GM12878 (cell line): ENCODE data around the gene CARD14. TPM values are rescaled to one million over a fixed set of nuclear protein-coding genes. Genes with fewer than 3 reads are reported as not detected.

ENCODE experiments used
- ATF7 ChIP-seq: fragments of 450-650 bp; IDR thresholded peaks from 2 replicates; pipeline ENCODE4 v1.6.1; 2016; ENCODE audit warnings: low read depth, mild to moderate bottlenecking
- BMI1 ChIP-seq: fragments of 450-650 bp; IDR thresholded peaks from 2 replicates; pipeline ENCODE4 v1.6.1; 2016; ENCODE audit warnings: mild to moderate bottlenecking, moderate library complexity, borderline replicate concordance
- CBFB ChIP-seq: IDR thresholded peaks from 2 replicates; pipeline ENCODE4 v1.6.1; 2016; ENCODE audit warnings: antibody characterized with exemption, low read depth
- IKZF2 ChIP-seq, 2 experiments: fragments of 450-650 bp; IDR thresholded peaks; 2 replicates each; pipeline ENCODE4 v1.6.1; 2017; ENCODE audit warnings: mild to moderate bottlenecking in 2 of 2, moderate library complexity in 2 of 2
- JUNB ChIP-seq: IDR thresholded peaks from 2 replicates; pipeline ENCODE4 v1.6.1; 2016; ENCODE audit warnings: antibody characterized with exemption, mild to moderate bottlenecking
- LARP7 ChIP-seq: fragments of 450-650 bp; IDR thresholded peaks from 2 replicates; pipeline ENCODE4 v1.6.1; 2017; ENCODE audit warnings: mild to moderate bottlenecking
- MTA3 ChIP-seq: IDR thresholded peaks from 2 replicates; pipeline ENCODE4 v1.6.1; 2012; ENCODE audit warnings: low read length, inconsistent platforms, borderline replicate concordance
- NFIC ChIP-seq: IDR thresholded peaks from 2 replicates; pipeline ENCODE4 v1.6.1; 2012; ENCODE audit warnings: low read depth, mild to moderate bottlenecking, inconsistent platforms, low read length, moderate library complexity
- PAX5 ChIP-seq: IDR thresholded peaks from 2 replicates; pipeline ENCODE4 v1.6.1; 2011; ENCODE audit warnings: low read depth, low read length, borderline replicate concordance
- POLR2A ChIP-seq: IDR thresholded peaks from 2 replicates; pipeline ENCODE4 v1.6.1; 2011; ENCODE audit warnings: low read depth, mild to moderate bottlenecking, low read length
- RAD51 ChIP-seq: fragments of 450-650 bp; IDR thresholded peaks from 2 replicates; pipeline ENCODE4 v1.6.1; 2016; ENCODE audit warnings: moderate library complexity, mild to moderate bottlenecking, inconsistent platforms
- SMAD5 ChIP-seq: IDR thresholded peaks from 2 replicates; pipeline ENCODE4 v1.6.1; 2016; ENCODE audit warnings: antibody characterized with exemption, low read depth
- STAT1 ChIP-seq: fragments of 450-650 bp; conservative IDR thresholded peaks from 2 replicates; pipeline ENCODE4 v1.6.1; 2014; ENCODE audit warnings: antibody characterized with exemption, mild to moderate bottlenecking
- TAF1 ChIP-seq: IDR thresholded peaks from 2 replicates; pipeline ENCODE4 v1.6.1; 2011; ENCODE audit warnings: mild to moderate bottlenecking, low read depth, low read length, borderline replicate concordance
- TBL1XR1 ChIP-seq: IDR thresholded peaks from 2 replicates; pipeline ENCODE4 v1.6.1; 2012; ENCODE audit warnings: low read depth, low read length, improper control_type of control experiment
- USF1 ChIP-seq: IDR thresholded peaks from 2 replicates; pipeline ENCODE4 v1.6.1; 2011; ENCODE audit warnings: borderline replicate concordance, low read depth, mild to moderate bottlenecking, moderate library complexity, mixed read lengths, low read length; ENCODE audit not compliant: insufficient read depth; ENCODE audit errors: extremely low read length
- USF2 ChIP-seq: IDR thresholded peaks from 2 replicates; pipeline ENCODE4 v1.6.1; 2011; ENCODE audit warnings: low read depth, low read length, improper control_type of control experiment, borderline replicate concordance
- ZNF207 ChIP-seq: fragments of 450-650 bp; IDR thresholded peaks from 2 replicates; pipeline ENCODE4 v1.6.1; 2014; ENCODE audit warnings: antibody characterized with exemption, mild to moderate bottlenecking, borderline replicate concordance
- polyA plus RNA-seq, 11 experiments: library from polyadenylated mRNA; depleted of rRNA in 4 of 11; unstranded in 6 of 11; stranded (reverse) in 5 of 11; fragments of >200 nt; fragmentation: Nextera tagmentation in 4 of 11; fragmentation: Illumina TruSeq in 1 of 11; extraction: Ambion mirVana in 4 of 11; extraction: Trizol in 1 of 11; gene quantifications; 1 replicate in 1 of 11; 2 replicates in 10 of 11; pipeline versions ENCODE4 v1.2.1 to v1.2.3, GENCODE V29; 2011 to 2016; ENCODE audit warnings: inconsistent platforms in 2 of 11, missing spikeins in 2 of 11, low read depth in 1 of 11
- total RNA-seq, 4 experiments: library from RNA; depleted of rRNA in 3 of 4; stranded (reverse); fragments of >200 nt in 3 of 4; fragmentation: Illumina TruSeq in 1 of 4; extraction: Trizol in 1 of 4; gene quantifications; 2 replicates each; pipeline versions ENCODE4 v1.2.1 to v1.2.3, GENCODE V29; 2013 to 2021
- TF ChIP-seq, protein P1 (sequence below): fragments of 450-650 bp; conservative IDR thresholded peaks from 2 replicates; pipeline ENCODE4 v1.6.1; 2017; ENCODE audit warnings: mild to moderate bottlenecking, moderate library complexity
- TF ChIP-seq, protein P2 (sequence below): fragments of 450-650 bp; formaldehyde crosslinking; IDR thresholded peaks from 2 replicates; pipeline ENCODE4 v1.5.0; 2022; ENCODE audit warnings: mild to moderate bottlenecking, missing genetic modification characterization
- TF ChIP-seq, protein P3 (sequence below): fragments of 450-650 bp; IDR thresholded peaks from 2 replicates; pipeline ENCODE4 v1.6.1; 2016; ENCODE audit warnings: mild to moderate bottlenecking
- TF ChIP-seq, protein P4 (sequence below): IDR thresholded peaks from 2 replicates; pipeline ENCODE4 v1.6.1; 2011; ENCODE audit warnings: low read depth, mild to moderate bottlenecking, low read length, moderate library complexity, borderline replicate concordance; ENCODE audit errors: extremely low read depth

CARD14 gene
- total and polyA plus RNA-seq, 10 of the 15 experiments (the other 5 are each of a cell fraction or from before 2014, with no cell fraction given) = 0.08 to 0.15 TPM; not detected in 8

DNA sequence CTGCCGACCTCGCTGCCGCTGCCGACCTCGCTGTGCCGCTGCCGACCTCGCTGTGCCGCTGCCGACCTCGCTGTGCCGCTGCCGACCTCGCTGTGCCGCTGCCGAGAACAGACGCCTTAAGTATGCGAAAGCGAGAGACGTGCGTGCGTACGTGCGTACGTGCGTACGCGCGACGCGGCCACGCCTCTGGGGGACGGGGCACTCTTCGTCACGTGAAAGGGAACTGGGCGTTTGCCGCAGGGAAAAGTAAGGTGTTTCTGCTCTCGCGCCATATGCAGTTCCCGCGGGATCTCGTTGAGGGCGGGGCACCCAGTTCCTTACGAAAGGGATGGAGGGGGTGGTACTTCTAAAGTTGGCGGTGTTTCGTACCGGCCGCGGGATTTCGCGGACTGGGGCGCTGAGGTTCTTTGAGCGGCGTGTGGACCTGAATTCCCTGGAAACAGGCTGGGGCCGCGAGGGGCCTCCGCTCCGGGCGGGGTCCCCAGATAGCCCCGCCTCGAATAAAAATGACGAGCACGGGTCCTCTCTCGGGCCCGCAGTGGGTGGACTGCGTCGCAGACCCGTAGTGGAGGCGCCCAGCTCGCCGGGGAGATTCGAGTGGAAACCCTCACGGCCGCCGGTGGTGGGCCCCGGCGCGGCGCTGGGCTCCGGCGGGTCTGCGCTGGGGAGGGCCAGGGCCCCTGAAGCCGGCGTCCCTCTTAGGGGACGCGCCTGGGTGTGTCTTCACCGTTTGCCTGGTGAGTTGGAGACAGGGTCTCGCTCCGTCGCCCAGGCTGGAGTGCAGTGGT is 22.6 kb upstream of the CARD14 start, which contains the start of gene EIF4A3 (continued):
- TF ChIP-seq USF1 (peak; percentile 76), TBL1XR1 (no peak), STAT1 (peak; percentile 11; the same call in 1 of the 2 replicates), IKZF2 (IDR thresholded peaks at IDR 0.05) (peak in 1 of 2 experiments; percentile 62; a peak in 2 of 4 replicates), LARP7 (no peak), USF2 (peak; percentile 65), NFIC (no peak), BMI1 (no peak), SMAD5 (peak; percentile 90), TAF1 (peak; percentile 63; the same call in 1 of the 2 replicates), PAX5 (0 out of 2 replicates have a peak, but pooled peaks have one; percentile 50), RAD51 (peak; percentile 85), POLR2A (peak; percentile 99), MTA3 (no peak), ZNF207 (0 out of 2 replicates have a peak, but pooled peaks have one; percentile 54), JUNB (no peak), ATF7 (0 out of 2 replicates have a peak, but pooled peaks have one; percentile 13), CBFB (peak; percentile 80; the same call in 1 of the 2 replicates)
- TF ChIP-seq, protein P1, sequence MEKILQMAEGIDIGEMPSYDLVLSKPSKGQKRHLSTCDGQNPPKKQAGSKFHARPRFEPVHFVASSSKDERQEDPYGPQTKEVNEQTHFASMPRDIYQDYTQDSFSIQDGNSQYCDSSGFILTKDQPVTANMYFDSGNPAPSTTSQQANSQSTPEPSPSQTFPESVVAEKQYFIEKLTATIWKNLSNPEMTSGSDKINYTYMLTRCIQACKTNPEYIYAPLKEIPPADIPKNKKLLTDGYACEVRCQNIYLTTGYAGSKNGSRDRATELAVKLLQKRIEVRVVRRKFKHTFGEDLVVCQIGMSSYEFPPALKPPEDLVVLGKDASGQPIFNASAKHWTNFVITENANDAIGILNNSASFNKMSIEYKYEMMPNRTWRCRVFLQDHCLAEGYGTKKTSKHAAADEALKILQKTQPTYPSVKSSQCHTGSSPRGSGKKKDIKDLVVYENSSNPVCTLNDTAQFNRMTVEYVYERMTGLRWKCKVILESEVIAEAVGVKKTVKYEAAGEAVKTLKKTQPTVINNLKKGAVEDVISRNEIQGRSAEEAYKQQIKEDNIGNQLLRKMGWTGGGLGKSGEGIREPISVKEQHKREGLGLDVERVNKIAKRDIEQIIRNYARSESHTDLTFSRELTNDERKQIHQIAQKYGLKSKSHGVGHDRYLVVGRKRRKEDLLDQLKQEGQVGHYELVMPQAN = peak; percentile 68
- TF ChIP-seq, protein P2, sequence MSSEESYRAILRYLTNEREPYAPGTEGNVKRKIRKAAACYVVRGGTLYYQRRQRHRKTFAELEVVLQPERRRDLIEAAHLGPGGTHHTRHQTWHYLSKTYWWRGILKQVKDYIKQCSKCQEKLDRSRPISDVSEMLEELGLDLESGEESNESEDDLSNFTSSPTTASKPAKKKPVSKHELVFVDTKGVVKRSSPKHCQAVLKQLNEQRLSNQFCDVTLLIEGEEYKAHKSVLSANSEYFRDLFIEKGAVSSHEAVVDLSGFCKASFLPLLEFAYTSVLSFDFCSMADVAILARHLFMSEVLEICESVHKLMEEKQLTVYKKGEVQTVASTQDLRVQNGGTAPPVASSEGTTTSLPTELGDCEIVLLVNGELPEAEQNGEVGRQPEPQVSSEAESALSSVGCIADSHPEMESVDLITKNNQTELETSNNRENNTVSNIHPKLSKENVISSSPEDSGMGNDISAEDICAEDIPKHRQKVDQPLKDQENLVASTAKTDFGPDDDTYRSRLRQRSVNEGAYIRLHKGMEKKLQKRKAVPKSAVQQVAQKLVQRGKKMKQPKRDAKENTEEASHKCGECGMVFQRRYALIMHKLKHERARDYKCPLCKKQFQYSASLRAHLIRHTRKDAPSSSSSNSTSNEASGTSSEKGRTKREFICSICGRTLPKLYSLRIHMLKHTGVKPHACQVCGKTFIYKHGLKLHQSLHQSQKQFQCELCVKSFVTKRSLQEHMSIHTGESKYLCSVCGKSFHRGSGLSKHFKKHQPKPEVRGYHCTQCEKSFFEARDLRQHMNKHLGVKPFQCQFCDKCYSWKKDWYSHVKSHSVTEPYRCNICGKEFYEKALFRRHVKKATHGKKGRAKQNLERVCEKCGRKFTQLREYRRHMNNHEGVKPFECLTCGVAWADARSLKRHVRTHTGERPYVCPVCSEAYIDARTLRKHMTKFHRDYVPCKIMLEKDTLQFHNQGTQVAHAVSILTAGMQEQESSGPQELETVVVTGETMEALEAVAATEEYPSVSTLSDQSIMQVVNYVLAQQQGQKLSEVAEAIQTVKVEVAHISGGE (CRISPR knock-in tag) = no peak
- TF ChIP-seq, protein P3, sequence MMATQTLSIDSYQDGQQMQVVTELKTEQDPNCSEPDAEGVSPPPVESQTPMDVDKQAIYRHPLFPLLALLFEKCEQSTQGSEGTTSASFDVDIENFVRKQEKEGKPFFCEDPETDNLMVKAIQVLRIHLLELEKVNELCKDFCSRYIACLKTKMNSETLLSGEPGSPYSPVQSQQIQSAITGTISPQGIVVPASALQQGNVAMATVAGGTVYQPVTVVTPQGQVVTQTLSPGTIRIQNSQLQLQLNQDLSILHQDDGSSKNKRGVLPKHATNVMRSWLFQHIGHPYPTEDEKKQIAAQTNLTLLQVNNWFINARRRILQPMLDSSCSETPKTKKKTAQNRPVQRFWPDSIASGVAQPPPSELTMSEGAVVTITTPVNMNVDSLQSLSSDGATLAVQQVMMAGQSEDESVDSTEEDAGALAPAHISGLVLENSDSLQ = peak; percentile 80
- TF ChIP-seq, protein P4, sequence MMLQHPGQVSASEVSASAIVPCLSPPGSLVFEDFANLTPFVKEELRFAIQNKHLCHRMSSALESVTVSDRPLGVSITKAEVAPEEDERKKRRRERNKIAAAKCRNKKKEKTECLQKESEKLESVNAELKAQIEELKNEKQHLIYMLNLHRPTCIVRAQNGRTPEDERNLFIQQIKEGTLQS = no peak
